Ureter (tissue), 1 donor: ENCODE measurements around the gene ZBTB7C. TPM values are rescaled to one million over a fixed set of nuclear protein-coding genes. Genes with fewer than 3 reads are reported as not detected.

Experiments
- DNase-seq: peaks from one replicate; pipeline ENCODE4 v3.0.0-alpha.2; 2020; ENCODE audit warnings: low spot score
- total RNA-seq: library from RNA; stranded (reverse); gene quantifications from one replicate; pipeline ENCODE4 v1.2.4, GENCODE V29; 2023
- donor health status: DM: yes; HTN: yes; CAD: no.

ZBTB7C gene
- total RNA-seq, 1 donor from 2014 or later, result 72.1 TPM

- no peak for DNase-seq
Measured at GRCh38 chr18:47999801-48000248, 409.4 kb downstream of the ZBTB7C start.

GRCh38 chr18:47997338-47997780 lies 411.8 kb downstream of the ZBTB7C start:
- no peak for DNase-seq

- DNase-seq, result no peak
Measured at GRCh38 chr18:47996091-47996541, 413.1 kb downstream of the ZBTB7C start.

DNA sequence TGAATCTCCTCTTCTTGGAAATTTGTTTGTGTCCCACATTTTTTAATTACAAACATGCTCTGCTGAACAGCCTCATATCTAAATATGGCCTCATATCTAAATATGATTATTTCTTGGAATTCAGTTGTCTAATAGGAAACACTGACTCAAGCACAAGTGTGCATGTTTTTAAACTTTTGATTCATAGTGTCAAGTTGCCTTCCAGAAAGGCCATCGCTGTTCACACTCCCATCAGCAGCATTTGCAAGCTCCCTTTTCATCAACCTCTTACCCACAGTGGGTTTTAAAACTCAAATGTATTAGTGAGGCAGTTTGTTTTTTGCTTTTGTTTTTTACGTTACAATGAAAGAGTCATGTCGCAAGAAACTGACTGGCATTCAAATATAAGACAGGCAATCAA lies 413.5 kb downstream of the ZBTB7C start:
- DNase-seq, result no peak

DNA sequence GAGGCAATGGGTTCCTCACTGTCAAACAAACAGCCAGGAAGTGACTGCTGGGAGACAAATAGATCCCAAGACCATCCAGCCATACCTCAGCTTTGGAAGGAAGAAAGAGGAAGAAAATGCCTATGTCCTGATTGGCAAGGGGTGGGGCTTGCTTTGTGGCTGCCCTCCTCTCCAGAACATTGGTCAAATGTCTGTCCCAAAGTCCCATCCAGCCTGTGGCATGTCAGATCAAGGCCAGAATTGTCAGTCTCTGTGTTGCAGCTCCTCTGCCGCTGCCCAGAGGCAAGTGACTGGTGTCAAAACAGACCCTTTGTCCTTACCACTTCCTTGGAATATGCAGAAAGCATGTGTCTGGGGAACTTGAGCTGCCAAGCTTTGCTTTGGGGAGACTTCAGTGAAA lies 415.8 kb downstream of the ZBTB7C start:
- no peak for DNase-seq

DNA sequence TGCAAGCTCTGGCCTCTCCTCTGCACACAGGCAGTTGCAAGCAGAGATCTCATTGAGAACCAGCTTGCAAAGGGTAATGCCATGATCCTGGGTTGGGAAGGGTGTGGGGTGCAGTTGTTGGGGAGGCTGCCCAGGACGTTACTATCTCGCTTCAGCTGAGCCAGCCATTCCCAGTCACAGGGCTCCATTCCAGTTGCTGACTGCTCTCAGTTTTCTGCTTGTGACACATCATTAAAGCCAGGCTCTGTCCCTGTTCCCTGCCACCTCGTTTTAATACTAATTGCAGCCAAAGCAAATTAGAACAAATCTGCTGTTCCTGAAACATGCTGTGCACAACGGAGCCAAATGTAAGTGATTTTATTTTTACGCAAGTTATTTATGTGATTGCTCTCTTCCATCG lies 416.2 kb downstream of the ZBTB7C start:
- DNase-seq, result no peak

DNA sequence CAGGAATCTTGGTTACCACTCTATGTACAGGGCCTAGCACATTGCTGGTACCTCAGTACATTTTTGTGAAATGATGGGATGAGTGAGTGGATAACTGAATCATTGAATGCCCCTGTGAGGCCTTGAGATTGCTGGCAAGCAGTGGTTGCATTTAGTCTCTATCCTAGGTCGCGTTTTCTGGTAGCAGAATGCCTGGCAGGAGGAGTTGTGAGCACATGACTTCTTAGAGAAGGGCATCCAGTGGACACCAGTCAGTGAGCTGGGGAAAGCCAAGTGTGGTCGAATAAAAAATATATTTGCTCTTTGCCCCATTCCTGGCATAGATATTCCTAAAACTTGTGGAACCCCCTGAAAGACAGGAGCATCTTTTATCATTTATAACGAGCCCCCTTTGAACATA lies 416.9 kb downstream of the ZBTB7C start:
- DNase-seq, result no peak

DNA sequence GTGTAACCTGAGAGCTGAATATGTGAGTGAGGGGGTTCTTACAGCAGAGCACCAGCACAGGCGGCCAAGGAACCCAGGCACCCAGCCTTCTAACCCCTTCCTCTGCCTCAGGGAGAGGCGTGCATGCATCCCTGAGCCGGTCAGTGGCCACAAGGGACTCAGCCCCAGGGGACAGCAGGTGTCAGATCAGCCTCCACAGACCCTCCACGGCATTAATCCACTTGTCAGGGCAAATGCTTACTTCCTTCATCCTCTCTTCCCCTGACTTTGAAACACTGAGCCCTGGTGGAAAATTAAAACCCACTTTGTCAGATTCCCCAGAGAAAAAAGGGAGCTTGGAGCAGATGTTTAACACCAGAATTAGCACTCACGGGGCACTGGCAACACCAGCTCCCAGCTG lies 418.2 kb downstream of the ZBTB7C start:
- DNase-seq, result no peak

DNA sequence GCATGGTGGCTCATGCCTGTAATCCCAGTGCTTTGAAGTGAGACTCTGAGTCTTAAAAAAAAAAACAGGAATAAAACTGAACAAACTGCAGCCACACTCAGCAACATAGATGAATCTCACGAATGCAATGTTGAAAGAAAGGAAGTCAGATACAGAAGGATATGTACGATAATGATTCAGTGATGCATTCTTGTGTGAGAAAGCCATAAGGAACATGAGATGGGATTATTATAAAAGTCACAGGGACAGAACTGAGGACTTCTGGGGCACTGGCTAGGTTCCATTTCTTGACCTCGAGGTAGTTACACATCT lies 421.8 kb downstream of the ZBTB7C start:
- DNase-seq, result no peak

DNA sequence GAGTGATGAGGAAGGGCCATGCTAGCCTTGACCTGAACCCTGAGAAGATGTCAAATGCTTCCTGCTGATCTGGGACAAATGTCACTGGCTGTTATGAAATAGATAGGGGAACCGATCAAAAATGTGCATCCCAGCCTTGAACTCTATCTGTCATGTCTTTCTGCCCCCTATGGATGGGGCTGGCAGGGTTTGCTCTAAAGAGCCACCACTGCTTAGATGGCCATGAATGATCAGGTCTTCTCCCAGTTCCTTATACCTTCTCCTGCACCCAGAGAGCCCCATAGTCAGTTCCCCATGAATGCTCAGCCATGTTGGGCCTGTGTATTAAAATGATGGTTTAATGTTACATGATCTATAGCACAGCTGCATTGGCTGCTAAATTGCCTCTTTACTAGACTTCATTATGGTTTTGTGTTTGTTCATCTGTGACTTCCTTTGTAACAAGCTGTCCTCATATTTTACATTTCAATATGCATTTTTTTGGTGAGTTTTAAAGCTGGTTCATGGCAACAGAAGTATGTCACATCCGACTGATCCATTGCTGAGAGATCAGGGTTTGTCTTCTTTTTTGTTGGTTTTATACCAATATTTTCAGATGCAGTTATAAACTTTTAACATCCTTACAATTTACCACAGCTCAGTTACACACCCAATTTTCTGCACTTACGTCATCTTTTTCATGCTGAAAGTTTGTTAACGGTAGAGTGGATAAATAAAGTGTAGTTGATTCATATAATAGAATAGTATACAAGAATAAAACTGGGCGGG lies 422.4 kb downstream of the ZBTB7C start:
- DNase-seq, result no peak

DNA sequence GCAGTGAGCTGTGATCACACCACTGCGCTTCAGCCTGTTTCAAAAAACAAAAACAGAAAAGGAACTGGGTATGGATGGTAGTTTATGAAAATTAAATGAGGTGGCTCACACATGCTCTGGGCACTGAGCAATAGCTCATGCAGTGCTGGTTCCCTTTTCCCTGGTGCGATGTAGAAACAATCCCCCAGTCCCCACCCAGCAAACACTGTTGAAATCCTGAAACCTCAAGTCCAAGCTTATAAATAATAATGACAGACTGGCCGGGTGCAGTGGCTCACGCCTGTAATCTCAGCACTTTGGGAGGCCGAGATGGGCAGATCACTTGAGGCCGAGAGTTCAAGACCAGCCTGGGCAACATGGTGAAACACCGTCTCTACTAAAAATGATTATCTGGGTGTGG lies 423.3 kb downstream of the ZBTB7C start:
- DNase-seq, result no peak

- no peak for DNase-seq
Measured at GRCh38 chr18:47984991-47985390, 424.2 kb downstream of the ZBTB7C start.

GRCh38 chr18:47983946-47984345 lies 425.2 kb downstream of the ZBTB7C start:
- DNase-seq, result no peak

DNA sequence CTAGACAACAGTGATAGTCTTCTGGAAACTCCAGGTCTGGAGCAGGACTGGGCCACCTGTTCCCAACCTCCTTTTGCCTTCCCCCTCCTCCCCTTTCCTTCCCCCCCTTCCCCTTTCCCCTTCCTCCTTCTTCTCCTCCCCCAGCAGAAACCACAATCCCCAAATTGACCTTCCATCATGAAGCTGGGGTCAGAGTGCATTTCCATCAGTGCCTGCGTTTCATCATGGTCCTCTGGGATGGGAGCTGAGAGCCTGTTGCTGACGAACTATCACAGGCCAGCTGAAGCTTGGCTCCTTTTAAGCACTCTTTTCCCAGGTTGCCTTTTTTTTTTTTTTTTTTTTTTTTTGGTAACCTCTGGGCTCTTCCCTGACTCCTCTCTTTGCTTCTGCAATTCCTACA lies 426.1 kb downstream of the ZBTB7C start:
- no peak for DNase-seq

DNA sequence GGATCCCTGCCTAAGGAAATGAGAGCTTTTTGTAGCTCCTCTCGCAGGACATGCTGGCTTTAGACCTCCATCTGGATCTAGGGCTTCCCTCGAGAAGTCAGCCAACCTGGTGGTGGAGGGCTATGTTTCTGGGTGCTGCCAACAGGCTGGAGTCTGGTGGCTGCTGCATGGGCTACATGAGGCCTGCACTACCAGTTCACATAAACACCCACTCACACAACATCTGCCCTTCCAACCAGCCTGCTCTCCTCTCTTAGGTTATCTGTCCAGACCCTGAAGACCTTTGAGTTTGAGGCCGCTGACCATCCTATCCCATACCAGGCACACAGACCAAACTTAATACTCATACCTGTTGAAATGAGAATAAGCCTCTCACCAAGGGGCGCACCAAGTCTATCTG lies 427.4 kb downstream of the ZBTB7C start:
- DNase-seq, result no peak

DNA sequence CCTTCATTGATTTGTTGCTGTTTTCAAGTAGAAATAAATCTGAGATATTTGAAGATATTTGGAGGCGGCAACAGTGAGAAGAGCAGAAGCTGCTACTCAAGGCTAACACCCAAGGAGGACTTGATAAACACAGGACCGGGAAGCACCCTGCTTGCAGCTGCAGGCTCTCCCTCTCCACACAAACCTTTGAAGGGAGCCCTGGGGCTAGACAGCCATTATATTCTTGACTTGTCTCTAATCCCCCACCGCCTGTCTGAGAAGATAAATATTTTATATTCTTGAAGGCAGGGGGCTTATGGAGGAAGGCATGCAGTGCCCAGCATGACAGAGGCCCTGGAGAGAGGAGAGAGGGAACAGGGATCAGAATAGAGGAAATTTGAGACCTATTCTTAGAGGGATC lies 427.9 kb downstream of the ZBTB7C start:
- DNase-seq, result no peak

DNA sequence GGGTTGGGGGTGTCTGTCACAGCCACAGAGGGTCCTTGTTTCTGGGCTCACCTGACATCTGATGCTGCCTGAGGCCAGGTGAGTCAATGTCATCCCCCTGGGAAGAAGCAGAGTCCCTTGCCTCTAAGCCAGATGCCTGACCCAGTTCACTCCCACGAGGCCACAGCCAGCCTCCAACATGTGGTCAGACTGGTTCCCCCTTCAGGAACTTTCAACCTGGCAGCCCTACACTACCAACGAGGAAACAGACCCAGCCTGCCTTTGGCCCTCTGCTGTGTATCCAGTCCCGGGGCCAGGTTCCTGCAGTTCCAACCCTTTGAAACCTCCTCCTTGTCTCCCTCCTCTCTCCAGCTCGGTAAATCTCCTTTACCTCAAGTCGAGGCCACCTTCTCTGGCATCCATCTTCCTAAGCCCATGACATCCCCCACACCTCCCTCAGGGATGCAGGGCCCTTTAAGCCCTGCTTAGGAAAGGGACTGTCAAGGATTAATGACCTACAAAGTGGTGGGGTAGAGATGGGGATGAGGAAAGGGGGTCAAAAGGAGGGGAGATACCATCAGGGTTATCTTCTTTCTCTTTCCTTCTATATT lies 429.5 kb downstream of the ZBTB7C start:
- DNase-seq, result no peak

GRCh38 chr18:47978603-47979002 lies 430.6 kb downstream of the ZBTB7C start:
- DNase-seq, result no peak

DNA sequence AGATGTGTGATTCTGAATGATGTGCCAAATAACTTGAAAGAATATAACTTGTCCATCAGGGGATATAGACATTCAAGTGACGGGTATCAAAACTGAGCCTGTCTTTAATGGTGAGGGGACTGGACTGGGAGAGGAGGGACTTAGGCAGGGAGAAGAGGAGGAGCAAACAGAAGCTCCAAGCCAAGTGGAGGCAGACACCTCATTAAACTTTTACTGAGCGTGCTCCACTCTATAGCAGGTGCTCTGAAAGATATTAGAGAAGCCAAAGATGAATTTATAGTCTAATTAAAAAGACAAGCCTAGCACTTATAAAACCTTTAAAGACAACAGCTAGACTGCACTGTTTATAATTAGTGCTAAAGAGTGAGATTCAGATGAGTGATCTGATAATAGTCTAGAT lies 431.0 kb downstream of the ZBTB7C start:
- no peak for DNase-seq
